Measurements from ENCODE around the gene WNT11.
A peak's percentile ranks its signal among the peaks of the same experiment; 100 is the strongest.
"Not testable (repeated sequence)": the region's sequence is repeated elsewhere in the genome, so short reads cannot be mapped to it uniquely, and the experiment has no call there.

WNT11 gene

DNA sequence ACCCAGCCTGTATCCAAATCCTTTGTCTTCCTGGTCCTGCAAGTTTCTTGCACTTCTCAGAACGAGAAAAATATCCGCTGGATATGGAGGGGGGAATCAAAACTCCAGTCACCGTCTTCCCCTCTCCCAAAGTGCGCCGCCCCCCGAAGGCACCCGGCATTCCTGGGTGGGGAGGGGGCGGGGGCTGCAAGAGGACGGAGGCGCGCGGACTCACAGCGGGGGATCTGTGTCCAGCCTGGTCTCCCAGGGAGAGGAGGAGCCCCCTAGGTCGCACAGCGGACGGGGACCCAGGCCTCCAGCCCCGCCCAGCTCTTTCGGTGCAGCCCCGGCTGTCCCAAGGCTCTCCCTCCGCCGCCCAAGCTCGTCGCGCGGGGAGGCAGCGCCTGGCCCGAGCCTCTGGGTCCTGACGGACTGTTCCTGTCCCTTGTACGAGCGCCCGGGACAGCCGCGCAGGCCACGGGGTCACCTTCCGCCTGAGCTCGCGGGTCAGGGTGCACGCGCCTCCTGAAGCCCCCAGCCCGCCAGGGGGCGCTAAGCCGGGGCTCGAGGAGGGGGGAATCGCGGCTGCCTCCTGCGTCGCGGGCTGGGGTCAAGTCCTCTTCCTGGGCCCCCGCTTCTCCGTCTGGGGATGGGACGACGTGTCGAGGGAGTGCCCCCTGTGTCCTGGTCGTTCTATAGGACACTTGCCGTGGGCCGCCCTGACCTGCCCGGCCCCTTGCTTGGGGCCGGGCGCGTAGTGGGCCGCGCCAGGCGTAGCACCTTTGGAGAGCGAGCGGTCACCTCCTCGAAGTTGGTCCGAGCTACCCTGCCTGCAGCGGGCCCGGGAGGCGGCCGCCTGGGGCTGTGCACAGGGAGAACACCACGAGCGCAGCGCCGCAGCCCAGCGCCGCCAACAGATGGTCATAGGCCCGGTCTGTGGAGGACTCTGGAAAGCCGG, 2.4 kb upstream of the WNT11 start:
- DNase-seq (ENCODE audit: insufficient read length, low spot score) (peak; percentile 56), FAIRE-seq (no peak)
- TF ChIP-seq POLR2A (IDR thresholded peaks at IDR 0.05; ENCODE audit: low read depth, low read length): no peak

- DNase-seq (ENCODE audit: insufficient read length, low spot score): peak; percentile 95
- FAIRE-seq: no peak
Measured at GRCh38 chr11:76207642-76208401, 1.5 kb upstream of the WNT11 start.

DNA sequence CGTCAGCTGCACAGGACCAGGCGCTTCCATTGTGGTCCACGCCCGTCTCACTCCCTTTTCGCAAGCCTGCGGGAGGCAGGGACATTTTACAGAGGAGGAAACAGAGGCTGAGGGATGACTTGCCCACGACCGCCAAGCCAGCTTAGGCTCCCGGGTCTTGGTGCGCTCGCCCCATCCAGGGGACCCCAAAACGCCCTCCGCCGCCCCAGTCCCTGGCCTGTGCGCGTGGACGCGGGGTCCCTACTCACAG, 300 bp downstream of the WNT11 start:
- no peak for DNase-seq (ENCODE audit: insufficient read length, low spot score)
- FAIRE-seq: no peak
- TF ChIP-seq POLR2A (IDR thresholded peaks at IDR 0.05; ENCODE audit: low read depth, low read length): no peak

More at GRCh38 chr11:76207642-76208401, 1.5 kb upstream of the WNT11 start:
- no peak for TF ChIP-seq POLR2A (IDR thresholded peaks at IDR 0.05; ENCODE audit: low read depth, low read length)

DNA sequence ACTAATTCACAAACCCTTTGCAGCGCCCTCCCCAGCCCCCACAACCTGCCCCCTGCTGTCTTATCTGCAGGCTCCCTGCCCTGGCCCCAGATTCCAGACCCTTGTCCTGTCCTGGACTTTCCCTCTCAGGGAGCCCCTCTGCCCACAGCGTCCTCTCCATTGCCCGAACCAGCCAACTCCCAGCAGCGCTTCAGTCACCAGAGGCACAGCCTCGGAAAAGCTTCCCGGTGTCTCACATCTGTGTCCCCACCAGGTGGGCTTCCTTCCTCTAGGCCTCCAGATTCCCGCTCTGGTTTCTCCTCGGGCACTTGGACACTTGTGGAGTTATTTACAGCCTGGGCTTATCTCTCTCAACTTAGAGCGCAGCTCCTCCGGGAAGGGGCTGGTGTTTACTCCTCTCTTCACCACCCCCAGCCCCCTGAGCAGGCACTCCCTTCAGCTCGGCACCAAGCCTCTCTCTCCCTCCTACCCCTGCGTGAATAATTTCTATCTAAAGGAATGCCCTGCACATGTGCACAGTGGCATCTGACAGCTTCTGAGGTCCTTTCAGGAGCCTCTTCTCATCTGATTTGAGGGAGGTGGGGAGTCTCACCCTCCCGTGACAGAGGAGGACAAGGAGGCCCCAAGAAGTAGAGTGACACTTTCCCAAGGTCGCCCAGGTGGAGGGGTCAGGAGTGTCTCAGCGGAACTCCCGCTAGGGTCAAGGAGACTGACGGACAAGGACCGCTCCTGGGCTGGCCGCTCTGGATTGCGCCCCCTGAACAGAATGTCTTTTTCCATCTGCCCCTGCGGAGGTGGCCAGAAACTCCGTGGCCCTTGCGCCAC, 838 bp downstream of the WNT11 start:
- no peak for DNase-seq (ENCODE audit: insufficient read length, low spot score)
- TF ChIP-seq POLR2A (IDR thresholded peaks at IDR 0.05; ENCODE audit: low read depth, low read length): no peak

GRCh38 chr11:76203937-76204336, 2.4 kb downstream of the WNT11 start:
- FAIRE-seq: no peak
- no peak for TF ChIP-seq POLR2A (IDR thresholded peaks at IDR 0.05; ENCODE audit: low read depth, low read length)

More for the DNA sequence above, 838 bp downstream of the WNT11 start:
- no peak for FAIRE-seq

DNA sequence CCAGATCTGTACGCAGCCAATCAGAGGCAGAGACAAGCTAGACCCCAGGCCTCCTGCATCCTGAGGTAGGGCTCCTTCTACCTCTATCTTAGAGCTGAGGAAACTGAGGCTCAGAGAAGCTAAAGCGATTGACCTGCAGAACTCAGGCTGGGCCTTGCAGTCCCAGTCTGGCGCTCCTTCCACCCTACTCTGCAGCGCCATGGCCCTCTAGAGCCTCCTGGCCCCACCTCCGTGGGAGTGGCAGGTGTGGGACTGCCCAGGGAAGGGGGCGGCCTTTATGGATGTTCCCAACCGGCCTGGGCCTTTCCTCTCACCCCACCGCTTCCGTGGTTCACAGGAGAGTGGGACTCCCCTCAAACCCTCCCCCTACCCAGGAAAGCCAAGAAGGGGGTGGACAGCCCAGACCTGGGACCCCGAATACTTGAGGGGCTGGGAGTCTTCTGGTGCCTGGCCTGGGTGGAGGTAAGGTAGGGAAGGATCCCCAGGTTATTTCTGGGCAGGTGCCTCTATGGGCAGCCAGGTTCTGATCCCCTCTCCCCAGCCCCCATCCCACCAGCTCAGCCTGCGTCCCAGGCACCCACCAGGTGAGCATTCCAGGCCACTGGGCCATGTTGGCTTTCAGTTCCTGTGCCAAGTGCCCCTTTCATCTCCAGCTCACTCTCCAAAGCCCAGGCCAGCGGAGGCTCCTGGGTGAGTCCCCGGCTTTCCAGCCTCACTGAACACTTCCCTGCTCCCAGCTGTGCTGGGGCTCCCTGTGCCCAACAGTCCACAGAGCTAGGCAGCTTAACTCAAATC, 3.0 kb downstream of the WNT11 start:
- TF ChIP-seq POLR2A (IDR thresholded peaks at IDR 0.05; ENCODE audit: low read depth, low read length): no peak
- FAIRE-seq (no peak), DNase-seq (ENCODE audit: insufficient read length, low spot score) (no peak)

More at GRCh38 chr11:76203937-76204336, 2.4 kb downstream of the WNT11 start:
- DNase-seq (ENCODE audit: insufficient read length, low spot score): no peak

GRCh38 chr11:76201672-76202412, 4.5 kb downstream of the WNT11 start:
- DNase-seq (ENCODE audit: insufficient read length, low spot score) (no peak), FAIRE-seq (no peak)
- TF ChIP-seq POLR2A (IDR thresholded peaks at IDR 0.05; ENCODE audit: low read depth, low read length): no peak

GRCh38 chr11:76201056-76201455, 5.2 kb downstream of the WNT11 start:
- FAIRE-seq (no peak), DNase-seq (ENCODE audit: insufficient read length, low spot score) (no peak)
- TF ChIP-seq POLR2A (IDR thresholded peaks at IDR 0.05; ENCODE audit: low read depth, low read length): no peak

- TF ChIP-seq POLR2A (IDR thresholded peaks at IDR 0.05; ENCODE audit: low read depth, low read length): no peak
- no peak for DNase-seq (ENCODE audit: insufficient read length, low spot score)
- FAIRE-seq: no peak
Measured at GRCh38 chr11:76200006-76200940, 6.0 kb downstream of the WNT11 start.

GRCh38 chr11:76198691-76199090, 7.6 kb downstream of the WNT11 start:
- not testable (repeated sequence) for FAIRE-seq; DNase-seq (ENCODE audit: insufficient read length, low spot score)

DNA sequence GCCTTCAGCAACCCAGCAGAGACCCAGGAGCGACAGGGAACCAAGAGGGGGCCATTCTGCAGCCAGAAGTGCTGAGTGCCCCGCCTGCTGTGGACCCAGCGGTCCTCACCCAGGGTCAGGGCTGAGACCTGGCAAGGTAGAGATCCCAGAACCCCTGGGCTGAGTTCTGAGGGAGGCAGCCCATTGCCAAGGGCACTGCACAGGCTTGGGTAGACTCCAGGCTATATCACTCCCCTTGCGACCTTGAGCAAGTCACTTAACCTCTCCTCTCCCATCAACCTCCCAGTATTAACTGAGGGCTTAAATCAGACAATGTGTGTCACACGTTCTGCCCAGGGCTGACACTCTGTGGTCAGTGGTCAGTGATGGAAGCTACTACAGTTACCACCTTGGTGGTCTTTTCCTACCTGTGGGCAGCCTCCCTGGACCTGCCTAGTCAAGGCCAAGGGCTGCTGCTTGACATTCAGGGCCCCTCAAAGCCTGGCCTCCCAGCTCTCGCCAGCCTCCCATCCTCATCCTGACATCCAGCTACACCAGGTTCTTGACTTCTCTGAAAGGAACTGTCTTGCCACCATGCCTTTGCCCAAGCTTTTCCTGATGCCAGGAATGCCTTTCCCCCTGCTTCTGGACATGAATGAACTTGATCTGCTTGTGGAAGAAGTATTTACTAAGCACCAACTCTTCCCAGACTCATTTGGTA, 8.2 kb downstream of the WNT11 start:
- TF ChIP-seq POLR2A (IDR thresholded peaks at IDR 0.05; ENCODE audit: low read depth, low read length): no peak
- FAIRE-seq (no peak), DNase-seq (ENCODE audit: insufficient read length, low spot score) (no peak)

Data from H54 (cell line).